ENCODE measurements around the gene PUS7L. TPM values are rescaled to one million over a fixed set of nuclear protein-coding genes. Genes with fewer than 3 reads are reported as not detected.

The PUS7L gene
- total RNA-seq, 4 donors from 2014 or later: 5.2 to 8.7 (median 6.7) TPM

DNA sequence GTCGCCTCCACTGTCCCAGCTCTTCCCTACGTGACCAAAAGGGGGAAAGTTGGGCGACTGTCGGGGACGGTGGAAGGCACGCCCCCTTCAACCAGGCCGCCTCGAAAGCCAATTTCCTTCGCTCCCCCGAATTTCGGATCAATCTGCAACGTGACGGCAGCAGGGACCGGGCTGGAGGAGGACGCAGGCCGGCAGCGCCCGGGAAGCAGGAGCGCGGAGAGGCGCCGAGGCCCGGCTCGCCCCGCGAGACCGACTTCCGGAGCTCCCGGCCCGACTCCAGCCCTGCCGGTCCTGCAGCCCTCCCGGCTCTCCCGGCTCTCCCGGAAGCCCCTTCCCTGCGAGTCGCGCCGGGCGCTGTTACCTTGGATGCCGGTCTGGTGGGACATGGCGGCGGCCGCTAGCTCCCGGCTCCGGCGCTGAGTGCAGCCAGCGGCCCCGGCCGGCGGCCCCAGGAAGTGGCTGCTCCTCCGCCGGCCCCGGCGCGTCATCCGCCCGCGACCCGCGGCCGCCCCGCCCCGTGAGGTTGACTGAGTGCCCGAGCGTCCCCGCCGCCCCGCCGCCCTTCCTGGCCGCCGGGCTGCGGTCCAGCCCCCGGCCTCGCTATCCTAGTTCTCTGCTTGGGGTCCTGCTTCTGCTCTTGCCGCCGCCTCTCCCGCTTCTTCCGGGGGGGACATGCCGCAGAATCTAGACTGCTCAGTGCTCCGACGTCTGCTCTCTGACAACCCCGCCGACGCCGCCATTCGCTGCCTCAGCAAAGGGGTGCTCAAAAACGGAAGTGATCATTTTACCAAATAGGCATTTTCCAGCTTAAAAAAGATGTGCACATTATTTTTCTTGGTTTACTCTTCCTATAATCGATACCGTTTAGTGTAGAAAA, 47.5 kb upstream of the PUS7L start, which contains the start of gene TWF1:
Gene TWF1 (minus strand): TSS at position 458 of the 877 bp plus-strand sequence. CDS start 72 bp downstream, at position 386.
- peak within 1 kb of the TSS; percentile 91 to 97 (median 95) for H3K4me3 ChIP-seq
- peak; percentile 95 for DNase-seq (ENCODE audit: extremely low spot score)
- no peaks in the 10 kb centered on the region for H3K27me3 ChIP-seq
- peaks cover 2 to 20% (median 7%) of the 10 kb centered on the region in 4 donors for H3K36me3 ChIP-seq
- peaks cover 19 to 33% (median 32%) of the 10 kb centered on the region in 4 donors for H3K4me1 ChIP-seq
- H3K27ac ChIP-seq (replicated peaks in 1 of 4): peak within 1 kb of the TSS; percentile 90 to 98 (median 95)
- H3K9me3 ChIP-seq: no peaks in the 10 kb centered on the region
- TF ChIP-seq POLR2AphosphoS5 (IDR thresholded peaks at IDR 0.05) (peak; percentile 42 to 78), EP300 (IDR thresholded peaks at IDR 0.05) (no peak)
- TF ChIP-seq, protein P1, sequence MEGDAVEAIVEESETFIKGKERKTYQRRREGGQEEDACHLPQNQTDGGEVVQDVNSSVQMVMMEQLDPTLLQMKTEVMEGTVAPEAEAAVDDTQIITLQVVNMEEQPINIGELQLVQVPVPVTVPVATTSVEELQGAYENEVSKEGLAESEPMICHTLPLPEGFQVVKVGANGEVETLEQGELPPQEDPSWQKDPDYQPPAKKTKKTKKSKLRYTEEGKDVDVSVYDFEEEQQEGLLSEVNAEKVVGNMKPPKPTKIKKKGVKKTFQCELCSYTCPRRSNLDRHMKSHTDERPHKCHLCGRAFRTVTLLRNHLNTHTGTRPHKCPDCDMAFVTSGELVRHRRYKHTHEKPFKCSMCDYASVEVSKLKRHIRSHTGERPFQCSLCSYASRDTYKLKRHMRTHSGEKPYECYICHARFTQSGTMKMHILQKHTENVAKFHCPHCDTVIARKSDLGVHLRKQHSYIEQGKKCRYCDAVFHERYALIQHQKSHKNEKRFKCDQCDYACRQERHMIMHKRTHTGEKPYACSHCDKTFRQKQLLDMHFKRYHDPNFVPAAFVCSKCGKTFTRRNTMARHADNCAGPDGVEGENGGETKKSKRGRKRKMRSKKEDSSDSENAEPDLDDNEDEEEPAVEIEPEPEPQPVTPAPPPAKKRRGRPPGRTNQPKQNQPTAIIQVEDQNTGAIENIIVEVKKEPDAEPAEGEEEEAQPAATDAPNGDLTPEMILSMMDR (IDR thresholded peaks at IDR 0.05): peak in 2 of 3 experiments; percentile 24 to 38
- 0% methylated on average over 20 of the region's 89 CpGs for WGBS
- intact Hi-C loops (cut with DNase I): loop anchor here (1.0 to 10.0 kb wide), 3 partner anchors 29 to 79 kb away; partner anchors contain the start of genes IRAK4 and PUS7L

GRCh38 chr12:43805149-43805859, 46.7 kb upstream of the PUS7L start:
- Histone ChIP-seq H3K9me3 (no peaks in the 10 kb centered on the region), H3K27ac (replicated peaks in 1 of 4) (peak overlapping the region; percentile 90 to 98 (median 95)), H3K36me3 (peaks cover 10 to 28% (median 13%) of the 10 kb centered on the region in 4 donors), H3K4me3 (peak overlapping the region; percentile 91 to 97 (median 95)), H3K4me1 (peaks cover 19 to 33% (median 32%) of the 10 kb centered on the region in 4 donors), H3K27me3 (no peaks in the 10 kb centered on the region)
- intact Hi-C loops (cut with DNase I): loop anchor here (5.0 to 10.0 kb wide), 2 partner anchors 48 to 79 kb away; partner anchors contain the start of genes IRAK4 and PUS7L
- TF ChIP-seq POLR2AphosphoS5 (IDR thresholded peaks at IDR 0.05): no peak
- no peak for DNase-seq (ENCODE audit: extremely low spot score)
- WGBS: 7% methylated on average over 20 of the region's 20 CpGs

DNA sequence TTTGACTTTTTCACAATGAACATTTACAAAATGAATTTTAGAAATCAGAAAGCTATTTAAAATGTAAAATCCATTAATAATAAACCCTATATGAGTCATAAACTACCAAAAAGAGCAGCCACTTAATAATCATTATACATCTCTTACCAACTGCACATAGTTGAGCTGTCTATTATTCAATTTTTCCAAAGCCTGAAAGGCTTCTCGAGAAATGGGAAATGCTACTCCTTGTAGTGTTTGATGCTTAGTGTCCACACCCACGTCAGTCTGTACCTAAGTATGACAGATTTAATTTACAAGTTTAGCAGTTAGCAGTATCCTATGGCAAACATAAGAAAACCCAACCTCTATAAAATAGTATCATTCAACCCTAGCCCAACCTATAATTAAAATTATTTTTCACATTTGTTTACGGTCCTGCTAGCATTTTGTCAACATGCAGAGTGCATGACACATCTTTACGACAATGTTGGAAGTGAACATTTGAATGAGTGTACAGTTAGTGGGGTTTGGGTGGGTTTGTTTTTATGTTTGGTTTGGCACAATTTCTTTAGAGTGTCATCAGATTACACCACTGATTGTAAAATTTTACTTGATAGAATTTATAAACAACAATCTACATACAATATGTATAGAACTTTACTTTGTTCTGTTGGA, 39.1 kb upstream of the PUS7L start:
- H3K27me3 ChIP-seq: no peaks in the 10 kb centered on the region
- H3K36me3 ChIP-seq: peaks cover 56 to 85% (median 65%) of the 10 kb centered on the region in 4 donors
- TF ChIP-seq POLR2A (IDR thresholded peaks at IDR 0.05; ENCODE audit: low read depth) (no peak), EP300 (IDR thresholded peaks at IDR 0.05) (no peak), POLR2AphosphoS5 (IDR thresholded peaks at IDR 0.05) (no peak)
- TF ChIP-seq, protein P1 (IDR thresholded peaks at IDR 0.05): no peak
- no peak overlapping the region for H3K4me3 ChIP-seq
- intact Hi-C loops (cut with DNase I): no loop called here
- WGBS: 87% methylated on average over 4 of the region's 4 CpGs
- no peaks in the 10 kb centered on the region for H3K9me3 ChIP-seq
- no peak overlapping the region for H3K27ac ChIP-seq (replicated peaks in 1 of 4)
- peaks cover 0 to under 1% (median under 1%) of the 10 kb centered on the region in 4 donors for H3K4me1 ChIP-seq
- DNase-seq (ENCODE audit: extremely low spot score): no peak

GRCh38 chr12:43795716-43796280, 37.2 kb upstream of the PUS7L start:
- Histone ChIP-seq H3K27ac (replicated peaks in 1 of 4) (no peak overlapping the region), H3K27me3 (no peaks in the 10 kb centered on the region), H3K36me3 (peaks cover 51 to 70% (median 57%) of the 10 kb centered on the region in 4 donors), H3K9me3 (no peaks in the 10 kb centered on the region), H3K4me3 (no peak overlapping the region), H3K4me1 (no peaks in the 10 kb centered on the region)
- 75% methylated on average over 2 of the region's 2 CpGs for WGBS
- no peak for DNase-seq (ENCODE audit: extremely low spot score)
- TF ChIP-seq POLR2A (IDR thresholded peaks at IDR 0.05; ENCODE audit: low read depth): no peak
- TF ChIP-seq, protein P1 (IDR thresholded peaks at IDR 0.05): no peak
- TF ChIP-seq POLR2AphosphoS5 (IDR thresholded peaks at IDR 0.05): no peak
- TF ChIP-seq EP300 (IDR thresholded peaks at IDR 0.05): no peak
- intact Hi-C loops (cut with DNase I): no loop called here

All from esophagus muscularis mucosa (tissue), 4 donors.